ENCODE results near the gene CD300LB.
A peak's percentile ranks its signal among the peaks of the same experiment; 100 is the strongest.
"Not testable (repeated sequence)": the region's sequence is repeated elsewhere in the genome, so short reads cannot be mapped to it uniquely, and the experiment has no call there.

Gene CD300LB

GRCh38 chr17:74493331-74493833 lies 37.9 kb downstream of the CD300LB start:
- Histone ChIP-seq H3K27me3 (ENCODE audit: low read length) (no peaks in the 10 kb centered on the region), H4K20me1 (ENCODE audit: low read depth, low read length) (no peaks in the 10 kb centered on the region), H3F3A (ENCODE audit: insufficient read depth) (no peaks in the 10 kb centered on the region), H3K4me2 (ENCODE audit: low read depth, low read length, poor library complexity, severe bottlenecking) (no peak overlapping the region), H2AFZ (ENCODE audit: low read depth, low read length, severe bottlenecking) (no peak overlapping the region), H3K9ac (ENCODE audit: low read length) (no peak overlapping the region), H3K36me3 (ENCODE audit: low read length) (no peaks in the 10 kb centered on the region), H3K9me2 (replicated peaks; ENCODE audit: insufficient read depth, low read length) (no peaks in the 10 kb centered on the region), H3K4me3 (ENCODE audit: insufficient read depth, low read length, poor library complexity, severe bottlenecking) (no peak overlapping the region), H3K79me2 (ENCODE audit: insufficient read depth, low read length) (no peaks in the 10 kb centered on the region), H3K27ac (ENCODE audit: low read depth, low read length) (no peak overlapping the region), H3K9me3 (ENCODE audit: insufficient read depth, low read length) (no peaks in the 10 kb centered on the region)
- TF ChIP-seq EZH2phosphoT487 (conservative IDR thresholded peaks at IDR 0.05; ENCODE audit: low read length) (no peak), CTCF (IDR thresholded peaks at IDR 0.05; ENCODE audit: insufficient read depth, low read length, poor library complexity, severe bottlenecking) (peak; percentile 67)

- no peaks in the 10 kb centered on the region for H3K27me3 ChIP-seq (ENCODE audit: low read length)
- H3K27ac ChIP-seq (ENCODE audit: low read depth, low read length): no peak overlapping the region
- no peaks in the 10 kb centered on the region for H3F3A ChIP-seq (ENCODE audit: insufficient read depth)
- no peaks in the 10 kb centered on the region for H4K20me1 ChIP-seq (ENCODE audit: low read depth, low read length)
- H2AFZ ChIP-seq (ENCODE audit: low read depth, low read length, severe bottlenecking): no peak overlapping the region
- no peak overlapping the region for H3K4me3 ChIP-seq (ENCODE audit: insufficient read depth, low read length, poor library complexity, severe bottlenecking)
- TF ChIP-seq CTCF (IDR thresholded peaks at IDR 0.05; ENCODE audit: insufficient read depth, low read length, poor library complexity, severe bottlenecking) (no peak), EZH2phosphoT487 (conservative IDR thresholded peaks at IDR 0.05; ENCODE audit: low read length) (no peak)
- no peaks in the 10 kb centered on the region for H3K9me3 ChIP-seq (ENCODE audit: insufficient read depth, low read length)
- H3K9ac ChIP-seq (ENCODE audit: low read length): no peak overlapping the region
- no peaks in the 10 kb centered on the region for H3K79me2 ChIP-seq (ENCODE audit: insufficient read depth, low read length)
- no peaks in the 10 kb centered on the region for H3K36me3 ChIP-seq (ENCODE audit: low read length)
- no peak overlapping the region for H3K4me2 ChIP-seq (ENCODE audit: low read depth, low read length, poor library complexity, severe bottlenecking)
- no peaks in the 10 kb centered on the region for H3K9me2 ChIP-seq (replicated peaks; ENCODE audit: insufficient read depth, low read length)
Observed at GRCh38 chr17:74491626-74492025, 39.6 kb downstream of the CD300LB start.

GRCh38 chr17:74490716-74491115 lies 40.6 kb downstream of the CD300LB start:
- no peak overlapping the region for H3K27ac ChIP-seq (ENCODE audit: low read depth, low read length)
- H3K4me2 ChIP-seq (ENCODE audit: low read depth, low read length, poor library complexity, severe bottlenecking): no peak overlapping the region
- no peaks in the 10 kb centered on the region for H3K36me3 ChIP-seq (ENCODE audit: low read length)
- no peaks in the 10 kb centered on the region for H3K9me3 ChIP-seq (ENCODE audit: insufficient read depth, low read length)
- H3K4me3 ChIP-seq (ENCODE audit: insufficient read depth, low read length, poor library complexity, severe bottlenecking): no peak overlapping the region
- H3F3A ChIP-seq (ENCODE audit: insufficient read depth): no peaks in the 10 kb centered on the region
- H3K9ac ChIP-seq (ENCODE audit: low read length): no peak overlapping the region
- TF ChIP-seq CTCF (IDR thresholded peaks at IDR 0.05; ENCODE audit: insufficient read depth, low read length, poor library complexity, severe bottlenecking): no peak
- no peak for TF ChIP-seq EZH2phosphoT487 (conservative IDR thresholded peaks at IDR 0.05; ENCODE audit: low read length)
- no peaks in the 10 kb centered on the region for H3K79me2 ChIP-seq (ENCODE audit: insufficient read depth, low read length)
- H2AFZ ChIP-seq (ENCODE audit: low read depth, low read length, severe bottlenecking): no peak overlapping the region
- no peaks in the 10 kb centered on the region for H3K9me2 ChIP-seq (replicated peaks; ENCODE audit: insufficient read depth, low read length)
- no peaks in the 10 kb centered on the region for H4K20me1 ChIP-seq (ENCODE audit: low read depth, low read length)
- no peaks in the 10 kb centered on the region for H3K27me3 ChIP-seq (ENCODE audit: low read length)

GRCh38 chr17:74488276-74488675 lies 43.0 kb downstream of the CD300LB start:
- H3K9me2 ChIP-seq (replicated peaks; ENCODE audit: insufficient read depth, low read length); H3K36me3 ChIP-seq (ENCODE audit: low read length); H3K4me2 ChIP-seq (ENCODE audit: low read depth, low read length, poor library complexity, severe bottlenecking); H3K9ac ChIP-seq (ENCODE audit: low read length); H3K27ac ChIP-seq (ENCODE audit: low read depth, low read length); H3K4me3 ChIP-seq (ENCODE audit: insufficient read depth, low read length, poor library complexity, severe bottlenecking); H4K20me1 ChIP-seq (ENCODE audit: low read depth, low read length); H3K9me3 ChIP-seq (ENCODE audit: insufficient read depth, low read length); H3K79me2 ChIP-seq (ENCODE audit: insufficient read depth, low read length); H3F3A ChIP-seq (ENCODE audit: insufficient read depth); H2AFZ ChIP-seq (ENCODE audit: low read depth, low read length, severe bottlenecking); H3K27me3 ChIP-seq (ENCODE audit: low read length): not testable (repeated sequence)

All from SU-DHL-6 (cell line).